Osteocyte (in vitro differentiated cells): ENCODE results near the gene PKD2. TPM values are rescaled to one million over a fixed set of nuclear protein-coding genes. Genes with fewer than 3 reads are reported as not detected.
A peak's percentile ranks its signal among the peaks of the same experiment; 100 is the strongest.

Experiments used
- DNase-seq: peaks from one replicate; pipeline ENCODE4 v3.0.0; 2021; ENCODE audit warnings: mixed read lengths; ENCODE audit not compliant: unreplicated experiment; ENCODE audit errors: extremely low spot score
- H3K27ac Mint-ChIP-seq: one replicate; pipeline ENCODE4 v1.8.0; 2021; ENCODE audit warnings: mild to moderate bottlenecking, mixed read lengths; ENCODE audit not compliant: unreplicated experiment
- H3K27me3 Mint-ChIP-seq: one replicate; pipeline ENCODE4 v1.8.0; 2021; ENCODE audit warnings: mixed read lengths; ENCODE audit not compliant: unreplicated experiment
- H3K36me3 Mint-ChIP-seq: one replicate; pipeline ENCODE4 v1.8.0; 2021; ENCODE audit warnings: mixed read lengths; ENCODE audit not compliant: unreplicated experiment
- H3K4me1 Mint-ChIP-seq: one replicate; pipeline ENCODE4 v1.8.0; 2021; ENCODE audit warnings: mixed read lengths; ENCODE audit not compliant: unreplicated experiment
- H3K4me3 Mint-ChIP-seq: one replicate; pipeline ENCODE4 v1.8.0; 2021; ENCODE audit warnings: mild to moderate bottlenecking, moderate library complexity, mixed read lengths; ENCODE audit not compliant: unreplicated experiment
- H3K9me3 Mint-ChIP-seq: one replicate; pipeline ENCODE4 v1.8.0; 2021; ENCODE audit warnings: mixed read lengths; ENCODE audit not compliant: unreplicated experiment
- CTCF ChIP-seq: fragments of 200-600 bp; sonication (generic); IDR thresholded peaks from 2 replicates; pipeline ENCODE4 v1.5.0; 2021; ENCODE audit warnings: antibody characterized with exemption, mild to moderate bottlenecking, moderate library complexity
- total RNA-seq: library from RNA; stranded (reverse); gene quantifications from 2 replicates; pipeline ENCODE4 v1.2.1, GENCODE V29; 2021

The PKD2 gene
- total RNA-seq, 1 donor from 2014 or later: 54.7 TPM

GRCh38 chr4:88008122-88008742 is 797 bp downstream of the PKD2 start:
- no peaks in the 10 kb centered on the region for H3K9me3 Mint-ChIP-seq
- no peak for TF ChIP-seq CTCF
- DNase-seq: no peak
- H3K27me3 Mint-ChIP-seq: no peaks in the 10 kb centered on the region
- peak overlapping the region; percentile 72 for H3K27ac Mint-ChIP-seq
- no peaks in the 10 kb centered on the region for H3K36me3 Mint-ChIP-seq
- H3K4me3 Mint-ChIP-seq: peak overlapping the region; percentile 79
- peaks cover 57% of the 10 kb centered on the region for H3K4me1 Mint-ChIP-seq

GRCh38 chr4:88008743-88009171 is 1.3 kb downstream of the PKD2 start:
- no peak for DNase-seq
- Mint-ChIP-seq H3K36me3 (no peaks in the 10 kb centered on the region), H3K27ac (peak overlapping the region; percentile 72), H3K9me3 (no peaks in the 10 kb centered on the region), H3K27me3 (no peaks in the 10 kb centered on the region), H3K4me3 (peak overlapping the region; percentile 79), H3K4me1 (peaks cover 53% of the 10 kb centered on the region)
- TF ChIP-seq CTCF: no peak

GRCh38 chr4:88009871-88010270 is 2.4 kb downstream of the PKD2 start:
- no peak overlapping the region for H3K4me3 Mint-ChIP-seq
- no peaks in the 10 kb centered on the region for H3K27me3 Mint-ChIP-seq
- no peaks in the 10 kb centered on the region for H3K36me3 Mint-ChIP-seq
- peaks cover 52% of the 10 kb centered on the region for H3K4me1 Mint-ChIP-seq
- DNase-seq: no peak
- no peak for TF ChIP-seq CTCF
- H3K9me3 Mint-ChIP-seq: no peaks in the 10 kb centered on the region
- H3K27ac Mint-ChIP-seq: no peak overlapping the region

GRCh38 chr4:88010966-88011365 is 3.5 kb downstream of the PKD2 start:
- peaks cover 51% of the 10 kb centered on the region for H3K4me1 Mint-ChIP-seq
- H3K27ac Mint-ChIP-seq: peak overlapping the region; percentile 79
- no peaks in the 10 kb centered on the region for H3K9me3 Mint-ChIP-seq
- no peaks in the 10 kb centered on the region for H3K27me3 Mint-ChIP-seq
- H3K4me3 Mint-ChIP-seq: peak overlapping the region; percentile 35
- DNase-seq: no peak
- no peaks in the 10 kb centered on the region for H3K36me3 Mint-ChIP-seq
- no peak for TF ChIP-seq CTCF

GRCh38 chr4:88012647-88013046 is 5.2 kb downstream of the PKD2 start:
- H3K27me3 Mint-ChIP-seq: no peaks in the 10 kb centered on the region
- peaks cover 54% of the 10 kb centered on the region for H3K4me1 Mint-ChIP-seq
- H3K9me3 Mint-ChIP-seq: no peaks in the 10 kb centered on the region
- H3K27ac Mint-ChIP-seq: no peak overlapping the region
- no peak for DNase-seq
- no peaks in the 10 kb centered on the region for H3K36me3 Mint-ChIP-seq
- no peak overlapping the region for H3K4me3 Mint-ChIP-seq
- TF ChIP-seq CTCF: no peak
